Activated CD8-positive, alpha-beta T cell treated with anti-CD3 and anti-CD28 coated beads for 36 hours (primary cell): ENCODE results near the gene CERS6. TPM values are rescaled to one million over a fixed set of nuclear protein-coding genes. Genes with fewer than 3 reads are reported as not detected.

Source experiments
- ATAC-seq: fragments of 200-7000 bp; cut with Tn5 transposase; one replicate; pipeline ENCODE4 v1.10.0; 2021; ENCODE audit warnings: mild to moderate bottlenecking, moderate library complexity
- CTCF ChIA-PET: fragments of 350-600 bp; sonication (Branson Sonifier 250); formaldehyde crosslinking; loops from one replicate; lab custom pipeline; 2021; ENCODE audit warnings: antibody characterized with exemption; lab: Charles Lee
- POLR2A ChIA-PET: fragments of 350-600 bp; sonication (Branson Sonifier 250); formaldehyde crosslinking; loops from one replicate; lab custom pipeline; 2021; ENCODE audit warnings: antibody characterized with exemption; lab: Charles Lee
- DNase-seq: peaks from one replicate; pipeline ENCODE4 v3.0.0-alpha.2; 2020
- H3K27ac Mint-ChIP-seq: one replicate; pipeline ENCODE4 v1.8.0; 2021; ENCODE audit warnings: mild to moderate bottlenecking, mixed read lengths
- H3K27me3 Mint-ChIP-seq: one replicate; pipeline ENCODE4 v1.8.0; 2021; ENCODE audit warnings: mixed read lengths
- H3K36me3 Mint-ChIP-seq: one replicate; pipeline ENCODE4 v1.8.0; 2021; ENCODE audit warnings: low read depth, mixed read lengths
- H3K4me1 Mint-ChIP-seq: one replicate; pipeline ENCODE4 v1.8.0; 2021; ENCODE audit warnings: low read depth, mixed read lengths
- H3K4me3 Mint-ChIP-seq: one replicate; pipeline ENCODE4 v1.8.0; 2021; ENCODE audit warnings: mild to moderate bottlenecking, moderate library complexity, mixed read lengths
- H3K9me3 Mint-ChIP-seq: one replicate; pipeline ENCODE4 v1.8.0; 2021; ENCODE audit warnings: mixed read lengths
- intact Hi-C: fragments of 100-400 bp; cut with micrococcal nuclease; formaldehyde crosslinking; loops from one replicate; pipeline ENCODE4 v1.10.0; 2022
- total RNA-seq, 2 experiments: library from RNA; stranded (reverse); gene quantifications; one replicate each; pipeline ENCODE4 v1.2.3, GENCODE V29; 2021
- TF ChIP-seq, protein P1 (sequence below): fragments of 200-600 bp; IDR thresholded peaks from one replicate; pipeline ENCODE4 v1.8.0; 2022; ENCODE audit warnings: antibody characterized with exemption, mild to moderate bottlenecking

The CERS6 gene
- total RNA-seq, 2 experiments from 2014 or later, result 15.4 to 16.1 TPM

DNA sequence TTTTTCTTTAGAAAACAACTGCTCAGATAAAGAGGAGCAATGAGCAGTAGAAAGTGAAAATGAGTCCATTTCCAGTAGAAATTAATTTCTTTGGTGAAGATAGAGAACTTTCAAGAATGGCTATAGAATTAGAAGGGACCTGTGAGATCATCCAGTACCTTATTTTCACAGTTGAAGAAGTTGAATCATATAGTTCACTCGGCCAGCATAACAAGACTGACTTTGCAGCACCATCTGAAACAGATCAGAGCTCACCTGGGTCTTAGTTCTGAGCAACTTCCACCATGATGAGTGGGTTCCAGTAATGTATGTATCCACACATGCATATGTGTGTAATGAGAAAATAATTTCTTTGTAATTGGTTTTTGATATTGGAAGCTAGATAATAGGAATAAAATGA, 58.6 kb downstream of the CERS6 start:
- CTCF ChIA-PET, result interaction anchor here (1.1 to 1.9 kb wide), 2 partner anchors 11 to 71 kb away, joined by 3 to 6 read pairs; no protein-coding TSS in a partner anchor
- Mint-ChIP-seq H3K36me3 (peaks cover 8% of the 10 kb centered on the region), H3K4me3 (no peak overlapping the region), H3K27me3 (no peaks in the 10 kb centered on the region), H3K9me3 (no peaks in the 10 kb centered on the region), H3K4me1 (peaks cover 36% of the 10 kb centered on the region), H3K27ac (no peak overlapping the region)
- ATAC-seq (no peak), DNase-seq (no peak)
- POLR2A ChIA-PET, result no interaction called here
- intact Hi-C loops, result no loop called here
- TF ChIP-seq, protein P1, sequence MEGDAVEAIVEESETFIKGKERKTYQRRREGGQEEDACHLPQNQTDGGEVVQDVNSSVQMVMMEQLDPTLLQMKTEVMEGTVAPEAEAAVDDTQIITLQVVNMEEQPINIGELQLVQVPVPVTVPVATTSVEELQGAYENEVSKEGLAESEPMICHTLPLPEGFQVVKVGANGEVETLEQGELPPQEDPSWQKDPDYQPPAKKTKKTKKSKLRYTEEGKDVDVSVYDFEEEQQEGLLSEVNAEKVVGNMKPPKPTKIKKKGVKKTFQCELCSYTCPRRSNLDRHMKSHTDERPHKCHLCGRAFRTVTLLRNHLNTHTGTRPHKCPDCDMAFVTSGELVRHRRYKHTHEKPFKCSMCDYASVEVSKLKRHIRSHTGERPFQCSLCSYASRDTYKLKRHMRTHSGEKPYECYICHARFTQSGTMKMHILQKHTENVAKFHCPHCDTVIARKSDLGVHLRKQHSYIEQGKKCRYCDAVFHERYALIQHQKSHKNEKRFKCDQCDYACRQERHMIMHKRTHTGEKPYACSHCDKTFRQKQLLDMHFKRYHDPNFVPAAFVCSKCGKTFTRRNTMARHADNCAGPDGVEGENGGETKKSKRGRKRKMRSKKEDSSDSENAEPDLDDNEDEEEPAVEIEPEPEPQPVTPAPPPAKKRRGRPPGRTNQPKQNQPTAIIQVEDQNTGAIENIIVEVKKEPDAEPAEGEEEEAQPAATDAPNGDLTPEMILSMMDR, result no peak

DNA sequence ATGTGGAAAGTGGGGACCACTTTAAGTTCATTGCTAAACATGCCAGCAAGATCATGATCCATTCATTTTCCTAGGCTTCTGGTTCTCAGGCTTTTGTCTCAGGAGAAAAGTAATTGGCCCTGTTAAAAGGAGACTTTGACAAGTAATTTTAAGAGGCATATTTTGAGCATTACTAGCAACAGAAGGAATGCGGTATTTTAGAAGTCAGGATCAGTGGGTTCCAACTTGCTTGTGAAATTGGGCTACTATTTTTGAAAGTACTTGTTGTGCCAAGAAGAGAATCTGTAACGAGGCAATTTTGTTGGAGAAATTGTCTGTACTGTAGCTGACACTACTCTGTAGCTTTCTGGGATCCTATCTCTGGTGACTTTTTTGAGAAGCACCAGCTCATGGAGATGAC, 59.4 kb downstream of the CERS6 start:
- TF ChIP-seq, protein P1, result no peak
- ChIA-PET POLR2A (no interaction called here), CTCF (interaction anchor here (1.9 kb wide), 1 partner anchor 11 kb away, joined by 6 read pairs; no protein-coding TSS in a partner anchor)
- Mint-ChIP-seq H3K27me3 (no peaks in the 10 kb centered on the region), H3K4me1 (peaks cover 38% of the 10 kb centered on the region), H3K9me3 (no peaks in the 10 kb centered on the region), H3K27ac (no peak overlapping the region), H3K4me3 (no peak overlapping the region), H3K36me3 (peaks cover 8% of the 10 kb centered on the region)
- DNase-seq (no peak), ATAC-seq (no peak)
- intact Hi-C loops, result no loop called here

DNA sequence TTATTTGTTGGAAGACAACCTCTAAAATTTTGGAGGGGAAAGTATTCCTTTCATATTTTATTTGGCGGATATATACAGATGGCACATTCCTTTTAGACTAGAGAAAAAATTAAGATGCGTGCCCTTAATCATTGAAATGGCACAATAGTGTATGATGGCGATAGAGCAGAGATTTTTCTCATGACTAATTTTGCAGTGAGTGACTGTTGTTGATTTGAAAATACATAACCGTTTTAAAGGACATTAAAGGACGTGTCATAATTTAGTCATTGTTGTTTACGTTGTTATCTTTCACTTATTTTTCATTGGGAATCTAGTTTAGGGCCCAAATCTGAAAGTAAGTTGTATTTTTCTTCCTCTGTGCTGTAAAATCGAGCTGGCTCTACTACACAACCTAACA, 61.7 kb downstream of the CERS6 start:
- ChIA-PET POLR2A (no interaction called here), CTCF (no interaction called here)
- no peak overlapping the region for H3K4me3 Mint-ChIP-seq
- no peak for ATAC-seq
- TF ChIP-seq, protein P1, result no peak
- H3K4me1 Mint-ChIP-seq, result peaks cover 47% of the 10 kb centered on the region
- no peak overlapping the region for H3K27ac Mint-ChIP-seq
- no peaks in the 10 kb centered on the region for H3K27me3 Mint-ChIP-seq
- no peak for DNase-seq
- H3K36me3 Mint-ChIP-seq, result peaks cover 7% of the 10 kb centered on the region
- no peaks in the 10 kb centered on the region for H3K9me3 Mint-ChIP-seq
- intact Hi-C loops, result no loop called here

DNA sequence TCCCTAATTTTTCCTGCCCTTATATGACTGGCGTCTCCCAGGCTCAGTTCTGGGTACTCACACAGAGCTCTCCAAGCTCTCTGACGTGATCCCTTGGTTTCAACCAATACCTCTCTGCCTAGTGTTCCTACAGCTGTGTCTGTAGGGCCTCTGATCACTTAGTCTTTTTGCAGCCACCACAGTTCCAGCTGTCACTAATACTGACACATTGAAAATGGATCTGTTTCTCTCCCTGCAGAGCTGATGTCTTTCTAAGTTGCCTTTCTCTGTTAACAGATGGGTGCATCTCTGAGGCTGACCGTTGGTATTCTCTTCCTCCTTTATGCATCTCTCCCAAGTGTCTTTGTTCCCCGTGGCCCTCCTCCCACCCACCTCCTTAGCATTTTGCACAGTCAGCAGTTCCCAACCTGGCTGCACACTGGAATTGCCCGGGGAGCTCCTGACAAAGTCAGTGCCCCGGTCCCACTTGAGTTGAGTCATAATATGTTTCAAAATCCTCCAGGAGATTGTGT, 62.5 kb downstream of the CERS6 start:
- TF ChIP-seq, protein P1, result no peak
- H3K9me3 Mint-ChIP-seq, result no peaks in the 10 kb centered on the region
- DNase-seq (no peak), ATAC-seq (no peak)
- no peaks in the 10 kb centered on the region for H3K27me3 Mint-ChIP-seq
- ChIA-PET POLR2A (no interaction called here), CTCF (no interaction called here)
- H3K27ac Mint-ChIP-seq, result no peak overlapping the region
- H3K4me1 Mint-ChIP-seq, result peaks cover 51% of the 10 kb centered on the region
- no peak overlapping the region for H3K4me3 Mint-ChIP-seq
- intact Hi-C loops, result no loop called here
- H3K36me3 Mint-ChIP-seq, result peaks cover 3% of the 10 kb centered on the region

DNA sequence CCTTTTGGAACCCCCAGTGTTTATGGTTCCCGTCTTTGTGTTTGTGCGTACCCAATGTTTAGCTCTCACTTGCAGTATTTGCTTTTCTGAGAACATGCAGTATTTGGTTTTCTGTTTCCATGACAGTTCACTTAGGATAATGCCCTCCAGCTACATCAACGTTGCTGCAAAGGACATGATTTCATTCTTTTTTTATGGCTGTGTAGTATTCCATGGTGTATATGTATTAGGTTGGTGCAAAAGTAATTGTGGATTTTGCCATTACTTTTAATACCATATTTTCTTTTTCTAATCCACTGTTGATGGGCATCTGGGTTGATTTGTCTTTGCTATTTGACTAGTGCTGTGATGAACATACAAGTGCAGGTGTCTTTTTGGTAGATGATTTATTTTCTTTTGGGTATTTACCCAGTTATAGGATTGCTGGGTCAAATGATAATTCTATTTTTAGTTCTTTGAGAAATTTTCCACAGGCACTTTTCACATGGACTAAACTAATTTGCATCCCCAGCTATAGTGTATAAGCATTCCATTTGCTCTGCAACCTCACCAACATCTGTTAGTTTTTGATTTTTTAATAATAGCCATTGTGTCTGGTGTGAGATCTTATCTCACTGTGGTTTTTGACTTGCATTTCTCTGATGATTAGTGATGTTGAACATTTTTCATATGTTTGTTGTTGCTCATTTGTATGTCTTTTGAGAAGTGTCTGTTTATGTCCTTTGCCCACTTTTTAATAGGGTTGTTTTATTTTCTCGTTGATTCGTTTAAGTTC, 63.6 kb downstream of the CERS6 start:
- ATAC-seq (no peak), DNase-seq (no peak)
- ChIA-PET POLR2A (no interaction called here), CTCF (no interaction called here)
- peaks cover 49% of the 10 kb centered on the region for H3K4me1 Mint-ChIP-seq
- no peaks in the 10 kb centered on the region for H3K27me3 Mint-ChIP-seq
- H3K4me3 Mint-ChIP-seq, result no peak overlapping the region
- no peaks in the 10 kb centered on the region for H3K9me3 Mint-ChIP-seq
- H3K36me3 Mint-ChIP-seq, result peaks cover 1% of the 10 kb centered on the region
- TF ChIP-seq, protein P1, result no peak
- H3K27ac Mint-ChIP-seq, result no peak overlapping the region
- intact Hi-C loops, result no loop called here
